GM23338 (cell line): ENCODE data around the gene VOPP1. TPM values are rescaled to one million over a fixed set of nuclear protein-coding genes. Genes with fewer than 3 reads are reported as not detected.
A peak's percentile ranks its signal among the peaks of the same experiment; 100 is the strongest.

Experiments used
- ATAC-seq: fragments of 200-7000 bp; cut with Tn5 transposase; 3 replicates; pipeline ENCODE4 v1.9.1; 2020
- DNase-seq: peaks from one replicate; pipeline ENCODE4 v3.0.0-alpha.2; 2015; ENCODE audit warnings: low spot score
- H2AFZ ChIP-seq: fragments of 200-600 bp; sonication (generic); 2 replicates; pipeline ENCODE4 v1.8.0; 2016; ENCODE audit warnings: antibody characterized with exemption, mild to moderate bottlenecking, moderate library complexity
- H3F3A ChIP-seq: fragments of 200-600 bp; sonication (generic); replicated peaks from 2 replicates; pipeline ENCODE4 v1.8.0; 2017; ENCODE audit warnings: antibody characterized with exemption, mixed run types, low read depth
- H3K27ac ChIP-seq: fragments of 200-600 bp; sonication (generic); 2 replicates; pipeline ENCODE4 v1.6.1; 2016; ENCODE audit warnings: low read depth
- H3K27me3 ChIP-seq: fragments of 200-600 bp; sonication (generic); 2 replicates; pipeline ENCODE4 v1.8.0; 2016; ENCODE audit warnings: mild to moderate bottlenecking, mixed run types, moderate library complexity; ENCODE audit not compliant: insufficient read depth
- H3K36me3 ChIP-seq: fragments of 200-600 bp; sonication (generic); 2 replicates; pipeline ENCODE4 v1.8.0; 2016; ENCODE audit warnings: mild to moderate bottlenecking; ENCODE audit not compliant: insufficient read depth
- H3K4me1 ChIP-seq: fragments of 200-600 bp; sonication (generic); 2 replicates; pipeline ENCODE4 v1.8.0; 2016; ENCODE audit warnings: mild to moderate bottlenecking, moderate library complexity; ENCODE audit not compliant: insufficient read depth
- H3K4me2 ChIP-seq: fragments of 200-600 bp; sonication (generic); 2 replicates; pipeline ENCODE4 v1.7.1; 2017; ENCODE audit warnings: mixed run types
- H3K4me3 ChIP-seq: fragments of 200-600 bp; sonication (generic); 2 replicates; pipeline ENCODE4 v1.6.1; 2016; ENCODE audit warnings: mixed run types
- H3K79me2 ChIP-seq: fragments of 200-600 bp; sonication (generic); replicated peaks from 2 replicates; pipeline ENCODE4 v1.8.0; 2017; ENCODE audit warnings: mild to moderate bottlenecking; ENCODE audit not compliant: insufficient read depth
- H3K9me2 ChIP-seq: fragments of 200-600 bp; sonication (generic); 2 replicates; pipeline ENCODE4 v1.8.0; 2017; ENCODE audit not compliant: insufficient read depth
- H4K20me1 ChIP-seq: fragments of 200-600 bp; sonication (generic); replicated peaks from 2 replicates; pipeline ENCODE4 v1.8.0; 2017; ENCODE audit warnings: mild to moderate bottlenecking; ENCODE audit not compliant: insufficient read depth
- H3K27ac Mint-ChIP-seq: 2 replicates; pipeline ENCODE4 v1.8.0; 2020; ENCODE audit warnings: inconsistent platforms, mild to moderate bottlenecking, moderate library complexity, mixed read lengths
- H3K27me3 Mint-ChIP-seq: 3 replicates; pipeline ENCODE4 v1.8.0; 2022; ENCODE audit warnings: low read depth, mild to moderate bottlenecking, moderate library complexity, mixed read lengths, inconsistent platforms; ENCODE audit not compliant: insufficient read depth, poor library complexity
- H3K36me3 Mint-ChIP-seq: 3 replicates; pipeline ENCODE4 v1.8.0; 2021; ENCODE audit warnings: low read depth, mild to moderate bottlenecking, inconsistent platforms, moderate library complexity, mixed read lengths
- H3K4me1 Mint-ChIP-seq: 3 replicates; pipeline ENCODE4 v1.8.0; 2020; ENCODE audit warnings: mild to moderate bottlenecking, inconsistent platforms, mixed read lengths
- H3K4me3 Mint-ChIP-seq: 3 replicates; pipeline ENCODE4 v1.8.0; 2021; ENCODE audit warnings: moderate library complexity, mild to moderate bottlenecking, inconsistent platforms, mixed read lengths
- H3K9me3 Mint-ChIP-seq: 3 replicates; pipeline ENCODE4 v1.8.0; 2020; ENCODE audit warnings: moderate library complexity, mild to moderate bottlenecking, inconsistent platforms, mixed read lengths
- CREB1 ChIP-seq: fragments of 250-450 bp; sonication (Bioruptor Pico); IDR thresholded peaks from 2 replicates; pipeline ENCODE4 v1.5.0; 2020; ENCODE audit warnings: low read depth, mild to moderate bottlenecking, moderate library complexity
- EZH2 ChIP-seq: fragments of 200-600 bp; sonication (generic); IDR thresholded peaks from one replicate; pipeline ENCODE4 v1.8.0; 2017; ENCODE audit warnings: antibody characterized with exemption, mild to moderate bottlenecking, low read depth; ENCODE audit not compliant: unreplicated experiment
- EZH2phosphoT487 ChIP-seq: fragments of 200-600 bp; sonication (generic); IDR thresholded peaks from one replicate; pipeline ENCODE4 v1.8.1; 2018; ENCODE audit warnings: antibody characterized with exemption; ENCODE audit not compliant: unreplicated experiment
- NANOG ChIP-seq: IDR thresholded peaks from 2 replicates; pipeline ENCODE4 v1.6.1; 2016; ENCODE audit warnings: antibody characterized with exemption, borderline replicate concordance
- POLR2AphosphoS5 ChIP-seq: IDR thresholded peaks from 2 replicates; pipeline ENCODE4 v1.6.1; 2016; ENCODE audit warnings: antibody characterized with exemption, low read depth
- REST ChIP-seq: IDR thresholded peaks from one replicate; pipeline ENCODE4 v1.6.1; 2018; ENCODE audit warnings: antibody characterized with exemption; ENCODE audit not compliant: unreplicated experiment
- polyA plus RNA-seq: library from polyadenylated mRNA; unstranded; fragments of >200 nt; fragmentation: Nextera tagmentation; extraction: Ambion mirVana; gene quantifications from 2 replicates; pipeline ENCODE4 v1.2.1, GENCODE V29; 2016
- total RNA-seq: library from RNA; depleted of rRNA; stranded (reverse); fragments of >200 nt; shearing (Covaris generic); gene quantifications from 2 replicates; pipeline ENCODE4 v1.2.3, GENCODE V29; 2014
- TF ChIP-seq, protein P1 (sequence below), 2 experiments: fragments of 200-600 bp in 1 of 2; sonication (generic) in 1 of 2; conservative IDR thresholded peaks; 2 replicates each; pipeline versions ENCODE4 v1.5.1 to v1.6.1; 2016 to 2017; ENCODE audit warnings: antibody characterized with exemption in 2 of 2, low read depth in 2 of 2, mild to moderate bottlenecking in 2 of 2, moderate library complexity in 1 of 2

The VOPP1 gene
- total and polyA plus RNA-seq, 2 experiments from 2014 or later, result 28.2 to 73.7 TPM

GRCh38 chr7:55477781-55478374 lies 94.4 kb downstream of the VOPP1 start:
- H3K4me2 ChIP-seq, result no peak overlapping the region
- no peak overlapping the region for H3K27ac Mint-ChIP-seq
- no peaks in the 10 kb centered on the region for H3K36me3 ChIP-seq
- H3K79me2 ChIP-seq, result no peaks in the 10 kb centered on the region
- H4K20me1 ChIP-seq, result peaks cover 9% of the 10 kb centered on the region; the same call in 1 of the 2 replicates
- peaks cover 24% of the 10 kb centered on the region for H3K4me1 Mint-ChIP-seq
- H2AFZ ChIP-seq, result no peak overlapping the region
- ATAC-seq (peak; percentile 59), DNase-seq (peak; percentile 40)
- H3K4me1 ChIP-seq, result peaks cover 6% of the 10 kb centered on the region; the same call in 1 of the 2 replicates
- H3K27me3 ChIP-seq, result no peaks in the 10 kb centered on the region
- H3K36me3 Mint-ChIP-seq, result peaks cover 5% of the 10 kb centered on the region; the same call in 2 of the 3 replicates
- no peak for TF ChIP-seq CREB1 (CRISPR knock-in tag)
- no peak for TF ChIP-seq EZH2
- TF ChIP-seq EZH2phosphoT487, result no peak
- TF ChIP-seq NANOG, result no peak
- TF ChIP-seq POLR2AphosphoS5, result no peak
- TF ChIP-seq REST, result no peak
- TF ChIP-seq, protein P1, sequence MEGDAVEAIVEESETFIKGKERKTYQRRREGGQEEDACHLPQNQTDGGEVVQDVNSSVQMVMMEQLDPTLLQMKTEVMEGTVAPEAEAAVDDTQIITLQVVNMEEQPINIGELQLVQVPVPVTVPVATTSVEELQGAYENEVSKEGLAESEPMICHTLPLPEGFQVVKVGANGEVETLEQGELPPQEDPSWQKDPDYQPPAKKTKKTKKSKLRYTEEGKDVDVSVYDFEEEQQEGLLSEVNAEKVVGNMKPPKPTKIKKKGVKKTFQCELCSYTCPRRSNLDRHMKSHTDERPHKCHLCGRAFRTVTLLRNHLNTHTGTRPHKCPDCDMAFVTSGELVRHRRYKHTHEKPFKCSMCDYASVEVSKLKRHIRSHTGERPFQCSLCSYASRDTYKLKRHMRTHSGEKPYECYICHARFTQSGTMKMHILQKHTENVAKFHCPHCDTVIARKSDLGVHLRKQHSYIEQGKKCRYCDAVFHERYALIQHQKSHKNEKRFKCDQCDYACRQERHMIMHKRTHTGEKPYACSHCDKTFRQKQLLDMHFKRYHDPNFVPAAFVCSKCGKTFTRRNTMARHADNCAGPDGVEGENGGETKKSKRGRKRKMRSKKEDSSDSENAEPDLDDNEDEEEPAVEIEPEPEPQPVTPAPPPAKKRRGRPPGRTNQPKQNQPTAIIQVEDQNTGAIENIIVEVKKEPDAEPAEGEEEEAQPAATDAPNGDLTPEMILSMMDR (conservative IDR thresholded peaks at IDR 0.05; ENCODE audit: low read depth in 2 of 2), result peak in 1 of 2 experiments; percentile 31; a peak in 1 of 4 replicates
- no peak overlapping the region for H3K27ac ChIP-seq
- H3K4me3 Mint-ChIP-seq, result no peak overlapping the region
- H3K9me2 ChIP-seq, result no peaks in the 10 kb centered on the region
- no peaks in the 10 kb centered on the region for H3F3A ChIP-seq
- no peaks in the 10 kb centered on the region; the same call in 2 of the 3 replicates for H3K9me3 Mint-ChIP-seq
- H3K4me3 ChIP-seq, result no peak overlapping the region
- H3K27me3 Mint-ChIP-seq, result peaks cover 6% of the 10 kb centered on the region
